Activated CD8-positive, alpha-beta T cell treated with anti-CD3 and anti-CD28 coated beads, Interleukin-2, amount 10 ng/mL, durations not matched to agents 7 days and 5 days (primary cell): ENCODE measurements around the gene RNU1-4. TPM values are rescaled to one million over a fixed set of nuclear protein-coding genes. Genes with fewer than 3 reads are reported as not detected.
A peak's percentile ranks its signal among the peaks of the same experiment; 100 is the strongest.
"Not testable (repeated sequence)": the region's sequence is repeated elsewhere in the genome, so short reads cannot be mapped to it uniquely, and the experiment has no call there.

Experiments used
- ATAC-seq: fragments of 150-1000 bp; cut with Tn5 transposase; one replicate; pipeline ENCODE4 v1.10.0; 2021; ENCODE audit warnings: moderate library complexity
- CTCF ChIA-PET: fragments of 350-600 bp; sonication (Branson Sonifier 250); formaldehyde crosslinking; loops from one replicate; lab custom pipeline; 2021; ENCODE audit warnings: antibody characterized with exemption; lab: Charles Lee
- POLR2A ChIA-PET: fragments of 350-600 bp; sonication (Branson Sonifier 250); formaldehyde crosslinking; loops from one replicate; lab custom pipeline; 2021; ENCODE audit warnings: antibody characterized with exemption; lab: Charles Lee
- DNase-seq: peaks from one replicate; pipeline ENCODE4 v3.0.0-alpha.2; 2020
- H3K27ac Mint-ChIP-seq: one replicate; pipeline ENCODE4 v1.8.0; 2021; ENCODE audit warnings: mild to moderate bottlenecking, mixed read lengths
- H3K27me3 Mint-ChIP-seq: one replicate; pipeline ENCODE4 v1.8.0; 2021; ENCODE audit warnings: low read depth, mixed read lengths
- H3K36me3 Mint-ChIP-seq: one replicate; pipeline ENCODE4 v1.8.0; 2021; ENCODE audit warnings: low read depth, mixed read lengths
- H3K4me1 Mint-ChIP-seq: one replicate; pipeline ENCODE4 v1.8.0; 2021; ENCODE audit warnings: low read depth, mixed read lengths
- H3K4me3 Mint-ChIP-seq: one replicate; pipeline ENCODE4 v1.8.0; 2021; ENCODE audit warnings: mild to moderate bottlenecking, mixed read lengths
- H3K9me3 Mint-ChIP-seq: one replicate; pipeline ENCODE4 v1.8.0; 2022; ENCODE audit warnings: mixed read lengths; ENCODE audit not compliant: insufficient read depth
- total RNA-seq, 2 experiments: library from RNA; stranded (reverse); gene quantifications; one replicate each; pipeline ENCODE4 v1.2.3, GENCODE V29; 2021

RNU1-4 gene
- 1,000 to 10,000 TPM; 1,730 to 2,232 TPM for total RNA-seq

DNA sequence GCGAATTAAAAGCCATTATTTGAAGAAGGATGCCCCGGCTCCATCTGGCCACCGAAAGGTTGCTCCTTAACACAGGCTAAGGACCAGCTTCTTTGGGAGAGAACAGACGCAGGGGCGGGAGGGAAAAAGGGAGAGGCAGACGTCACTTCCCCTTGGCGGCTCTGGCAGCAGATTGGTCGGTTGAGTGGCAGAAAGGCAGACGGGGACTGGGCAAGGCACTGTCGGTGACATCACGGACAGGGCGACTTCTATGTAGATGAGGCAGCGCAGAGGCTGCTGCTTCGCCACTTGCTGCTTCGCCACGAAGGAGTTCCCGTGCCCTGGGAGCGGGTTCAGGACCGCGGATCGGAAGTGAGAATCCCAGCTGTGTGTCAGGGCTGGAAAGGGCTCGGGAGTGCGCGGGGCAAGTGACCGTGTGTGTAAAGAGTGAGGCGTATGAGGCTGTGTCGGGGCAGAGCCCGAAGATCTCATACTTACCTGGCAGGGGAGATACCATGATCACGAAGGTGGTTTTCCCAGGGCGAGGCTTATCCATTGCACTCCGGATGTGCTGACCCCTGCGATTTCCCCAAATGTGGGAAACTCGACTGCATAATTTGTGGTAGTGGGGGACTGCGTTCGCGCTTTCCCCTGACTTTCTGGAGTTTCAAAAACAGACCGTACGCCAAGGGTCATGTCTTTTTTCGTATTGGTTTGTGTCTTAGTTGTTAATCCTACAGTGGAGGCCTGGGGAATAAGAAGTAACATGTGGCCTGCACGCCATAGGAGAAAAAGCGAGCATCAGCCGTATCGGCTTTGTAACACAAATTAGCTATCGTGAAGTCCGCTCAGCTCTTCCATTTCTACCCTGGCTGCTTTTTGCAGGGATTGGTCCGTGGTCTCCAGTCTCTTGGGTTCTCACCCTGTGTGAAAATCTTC lies at the start of gene RNU1-4:
Gene RNU1-4, plus strand, starts transcription at position 470 of the 918 bp plus-strand sequence.
- H3K4me3 Mint-ChIP-seq, H3K9me3 Mint-ChIP-seq, H3K27ac Mint-ChIP-seq, H3K27me3 Mint-ChIP-seq, CTCF ChIA-PET, POLR2A ChIA-PET, H3K4me1 Mint-ChIP-seq, H3K36me3 Mint-ChIP-seq, DNase-seq: not testable (repeated sequence)
- peak; percentile 99 for ATAC-seq

DNA sequence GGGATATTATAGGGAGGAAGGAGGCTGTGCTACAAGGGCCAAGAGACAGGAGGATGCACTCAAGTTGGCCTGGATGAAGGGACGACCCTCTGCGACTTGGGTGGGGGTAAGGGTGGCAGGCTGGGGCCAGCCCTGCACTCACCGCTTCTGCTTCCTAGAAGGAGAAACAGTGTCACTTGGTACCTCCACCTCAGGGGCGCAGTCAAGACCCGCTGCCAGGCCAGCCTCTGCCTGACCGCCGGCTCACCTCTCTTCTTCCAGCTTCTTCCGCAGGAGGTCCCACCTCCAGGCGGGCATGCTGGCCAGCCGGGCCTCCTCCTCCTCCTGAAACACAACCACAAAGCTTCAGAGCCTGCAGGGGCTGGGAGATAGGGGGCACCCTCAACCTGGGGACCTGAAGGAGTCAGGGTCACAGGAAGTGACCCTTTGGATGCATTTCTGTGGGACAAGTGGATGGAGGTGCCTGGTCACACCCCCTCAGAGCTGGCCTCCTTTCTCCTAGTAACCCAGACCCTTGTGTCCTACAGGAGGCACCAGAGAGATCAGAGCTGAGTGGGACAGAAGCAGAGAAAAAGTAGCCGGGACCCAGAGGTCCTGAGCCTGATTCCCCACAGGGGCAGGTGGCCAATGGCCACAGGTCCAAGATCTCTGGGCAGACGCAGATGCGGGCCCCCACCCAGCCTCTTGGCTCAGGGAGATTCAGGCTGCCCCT lies 49.2 kb upstream of the RNU1-4 start:
- H3K36me3 Mint-ChIP-seq, H3K9me3 Mint-ChIP-seq, H3K4me3 Mint-ChIP-seq, H3K27me3 Mint-ChIP-seq, H3K4me1 Mint-ChIP-seq, POLR2A ChIA-PET, CTCF ChIA-PET, ATAC-seq, H3K27ac Mint-ChIP-seq, DNase-seq: not testable (repeated sequence)

DNA sequence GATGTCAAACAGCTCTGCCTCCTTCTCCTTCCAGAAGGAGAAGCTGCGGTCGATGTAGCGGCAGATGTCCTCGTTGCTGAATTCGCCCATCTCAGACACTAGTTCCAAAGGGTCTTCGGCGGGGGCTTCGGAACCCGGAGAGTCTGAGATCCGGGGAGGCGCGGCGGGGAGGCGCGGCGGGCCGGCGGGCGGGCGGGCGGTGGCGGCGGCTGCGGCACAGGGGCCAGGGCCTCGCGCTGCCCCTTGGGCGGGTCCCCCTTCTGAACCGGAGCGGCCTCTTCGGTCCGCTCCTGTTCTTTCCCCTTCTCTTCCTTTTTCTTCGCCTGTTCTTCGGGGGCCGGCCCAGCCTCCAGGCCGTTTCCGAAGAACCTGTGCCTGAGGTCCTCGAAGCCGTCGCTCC lies 48.0 kb upstream of the RNU1-4 start:
- H3K4me1 Mint-ChIP-seq, H3K9me3 Mint-ChIP-seq, H3K36me3 Mint-ChIP-seq, H3K27me3 Mint-ChIP-seq, H3K27ac Mint-ChIP-seq, H3K4me3 Mint-ChIP-seq, ATAC-seq, POLR2A ChIA-PET, DNase-seq: not testable (repeated sequence)
- CTCF ChIA-PET: interaction anchor here (1.0 kb wide), 1 partner anchor 10 kb away, joined by 3 read pairs; no protein-coding TSS in a partner anchor

DNA sequence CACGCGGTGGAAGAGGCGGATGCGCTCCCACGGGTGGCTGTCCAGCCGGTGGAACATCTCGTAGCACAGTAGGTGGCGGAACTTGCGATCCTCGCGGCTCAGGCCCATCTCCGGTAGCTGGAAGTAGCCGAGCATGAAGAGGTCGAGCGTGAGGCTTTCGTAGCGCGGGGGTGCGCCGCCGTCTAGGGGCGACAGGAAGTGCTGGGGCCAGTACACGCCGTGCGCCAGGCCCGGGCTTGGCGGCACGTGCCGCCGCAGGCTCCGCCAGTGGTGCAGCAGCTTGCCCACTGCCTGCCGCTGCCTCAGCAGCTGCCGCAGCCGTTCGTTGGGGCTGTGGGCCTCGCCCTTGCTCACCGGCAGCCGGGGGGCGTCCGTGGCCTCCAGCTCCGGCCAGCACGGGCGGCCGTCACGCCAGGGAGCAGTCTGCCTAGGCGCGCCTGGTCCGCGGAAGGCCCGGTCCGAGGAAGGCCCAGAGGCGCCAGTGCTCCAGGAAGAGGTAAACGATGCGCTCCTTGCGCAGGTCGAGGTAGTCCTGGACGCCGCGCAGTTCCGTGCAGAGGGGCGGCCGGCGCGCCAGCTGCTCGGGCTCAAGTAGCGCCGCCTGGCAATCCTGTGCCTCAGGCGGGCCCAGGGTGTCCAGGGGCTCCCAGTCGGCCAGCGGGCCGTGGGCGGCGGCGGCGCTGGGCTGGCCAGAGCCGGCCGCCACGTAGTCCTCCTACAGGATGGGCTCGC lies 47.4 kb upstream of the RNU1-4 start:
- not testable (repeated sequence) for H3K4me3 Mint-ChIP-seq, ATAC-seq, H3K36me3 Mint-ChIP-seq, H3K27me3 Mint-ChIP-seq, H3K4me1 Mint-ChIP-seq, DNase-seq, H3K9me3 Mint-ChIP-seq, H3K27ac Mint-ChIP-seq
- CTCF ChIA-PET: interaction anchor here (0.6 to 1.0 kb wide), 2 partner anchors 9 to 12 kb away, joined by 3 read pairs; no protein-coding TSS in a partner anchor
- POLR2A ChIA-PET: interaction anchor here (0.8 kb wide), 1 partner anchor 14 kb away, joined by 3 read pairs; no protein-coding TSS in a partner anchor

GRCh38 chr1:16693449-16694307 lies 46.6 kb upstream of the RNU1-4 start:
- DNase-seq, H3K27me3 Mint-ChIP-seq, H3K27ac Mint-ChIP-seq, H3K36me3 Mint-ChIP-seq, ATAC-seq, CTCF ChIA-PET, H3K4me1 Mint-ChIP-seq, H3K4me3 Mint-ChIP-seq, H3K9me3 Mint-ChIP-seq: not testable (repeated sequence)
- POLR2A ChIA-PET: interaction anchor here (0.8 kb wide), 1 partner anchor 13 kb away, joined by 3 read pairs; no protein-coding TSS in a partner anchor

- not testable (repeated sequence) for H3K27me3 Mint-ChIP-seq
These were observed 46.0 kb upstream of the RNU1-4 start for GRCh38 chr1:16694308-16694702.

GRCh38 chr1:16696507-16697150 lies 43.7 kb upstream of the RNU1-4 start:
- H3K27ac Mint-ChIP-seq, ATAC-seq, H3K4me3 Mint-ChIP-seq, H3K9me3 Mint-ChIP-seq, H3K27me3 Mint-ChIP-seq, CTCF ChIA-PET, POLR2A ChIA-PET, DNase-seq, H3K36me3 Mint-ChIP-seq, H3K4me1 Mint-ChIP-seq: not testable (repeated sequence)

More at GRCh38 chr1:16694308-16694702, 46.0 kb upstream of the RNU1-4 start:
- H3K36me3 Mint-ChIP-seq, H3K4me3 Mint-ChIP-seq, H3K9me3 Mint-ChIP-seq, POLR2A ChIA-PET, ATAC-seq, H3K4me1 Mint-ChIP-seq, H3K27ac Mint-ChIP-seq, CTCF ChIA-PET, DNase-seq: not testable (repeated sequence)

DNA sequence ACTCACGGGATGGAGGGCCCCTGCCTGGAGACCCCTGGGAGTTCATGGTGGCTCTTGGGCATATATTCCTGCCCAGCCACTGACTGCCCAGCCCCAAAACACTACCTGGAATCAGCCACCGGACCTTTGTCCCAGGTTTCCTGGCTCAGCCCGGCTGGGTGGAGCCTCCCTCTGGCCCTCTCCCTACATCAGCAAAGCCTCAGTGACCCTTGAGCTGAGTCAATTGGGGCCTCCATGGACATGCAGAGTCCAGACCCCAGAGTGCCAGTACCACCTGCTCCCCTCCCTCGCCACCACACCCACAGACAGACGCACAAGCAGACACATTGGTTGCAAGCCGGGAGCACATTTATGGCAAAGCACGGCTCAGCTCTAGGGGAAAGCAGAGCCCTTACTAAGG lies 43.2 kb upstream of the RNU1-4 start:
- POLR2A ChIA-PET, H3K36me3 Mint-ChIP-seq, H3K27ac Mint-ChIP-seq, H3K9me3 Mint-ChIP-seq, ATAC-seq, H3K4me3 Mint-ChIP-seq, CTCF ChIA-PET, H3K27me3 Mint-ChIP-seq, DNase-seq, H3K4me1 Mint-ChIP-seq: not testable (repeated sequence)

DNA sequence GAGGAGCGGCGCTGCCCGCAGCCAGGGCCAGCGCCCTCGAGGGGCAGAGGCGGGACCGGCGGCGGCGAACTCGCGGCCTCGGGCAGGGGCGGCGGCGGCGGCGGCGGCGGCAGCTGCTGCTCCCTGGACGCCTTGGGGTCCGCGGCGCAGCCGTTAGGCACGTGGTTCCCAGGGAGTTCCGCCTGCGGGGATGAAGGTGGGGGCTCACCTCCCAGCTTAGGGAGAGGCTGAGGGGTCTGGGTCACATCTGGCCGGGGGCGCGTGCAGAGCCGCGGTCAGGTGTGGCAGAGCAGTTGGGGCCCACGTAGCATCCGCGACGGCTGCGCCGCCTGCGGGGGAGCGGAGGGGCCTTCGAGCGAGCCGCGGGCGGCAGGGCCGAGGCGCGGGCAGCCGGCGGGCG lies 40.9 kb upstream of the RNU1-4 start:
- ATAC-seq, POLR2A ChIA-PET, H3K36me3 Mint-ChIP-seq, CTCF ChIA-PET, H3K4me3 Mint-ChIP-seq, H3K4me1 Mint-ChIP-seq, H3K27me3 Mint-ChIP-seq, H3K27ac Mint-ChIP-seq, DNase-seq, H3K9me3 Mint-ChIP-seq: not testable (repeated sequence)

DNA sequence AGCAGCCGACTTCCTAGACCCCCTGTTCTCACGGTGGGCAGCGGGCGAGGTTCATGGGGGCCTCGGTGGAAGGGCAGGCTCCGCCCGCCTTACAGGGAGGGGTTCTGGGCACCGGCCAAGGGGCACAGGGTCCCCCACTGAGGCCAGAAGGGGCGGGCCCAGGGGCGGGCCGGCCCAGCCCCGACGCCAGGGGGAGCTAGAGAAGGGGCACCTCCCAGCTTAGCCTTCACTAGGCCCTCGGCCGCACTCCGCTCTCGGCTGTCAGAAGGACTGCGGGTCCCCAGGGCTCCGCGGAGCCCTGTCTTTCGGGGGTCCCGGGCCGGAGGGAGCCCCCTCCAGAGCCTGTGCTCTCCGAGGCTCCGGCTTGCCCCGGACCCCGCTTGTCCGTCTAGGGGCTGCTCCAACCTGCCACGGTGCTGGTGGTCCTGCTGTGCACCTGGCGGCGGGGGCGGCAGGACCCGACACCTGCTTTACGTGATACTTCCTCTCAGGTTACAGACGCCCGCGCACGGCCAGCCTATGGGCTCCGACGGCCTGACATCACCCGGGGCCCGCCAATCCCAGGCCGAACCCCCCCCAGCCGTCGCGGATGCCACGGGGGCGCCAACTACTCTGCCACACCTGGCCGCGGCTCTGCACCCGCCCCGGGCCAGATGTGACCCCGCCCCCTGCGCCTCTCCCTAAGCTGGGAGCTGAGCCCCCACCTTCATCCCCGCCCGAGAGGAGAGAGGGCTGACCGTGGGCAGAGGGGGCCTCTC lies 40.0 kb upstream of the RNU1-4 start:
- not testable (repeated sequence) for ATAC-seq, DNase-seq, H3K4me3 Mint-ChIP-seq, H3K27ac Mint-ChIP-seq, H3K4me1 Mint-ChIP-seq, H3K36me3 Mint-ChIP-seq, H3K27me3 Mint-ChIP-seq, H3K9me3 Mint-ChIP-seq
- POLR2A ChIA-PET: interaction anchor here (0.6 kb wide), 1 partner anchor 304 kb away, joined by 4 read pairs; no protein-coding TSS in a partner anchor
- CTCF ChIA-PET: interaction anchor here (0.9 kb wide), 1 partner anchor 17 kb away, joined by 3 read pairs; no protein-coding TSS in a partner anchor
